ENCODE measurements around the gene KLC4.

GRCh38 chr6:43043310-43043709 is 16.1 kb upstream of the KLC4 start:
- no peak for TF ChIP-seq EZH2phosphoT487 (IDR thresholded peaks at IDR 0.05; ENCODE audit: insufficient read depth, low read depth)
- TF ChIP-seq EZH2 (IDR thresholded peaks at IDR 0.05; ENCODE audit: insufficient read depth, poor library complexity, severe bottlenecking) = no peak
